Right lobe of liver (tissue), 6 donors: ENCODE measurements around the gene RAP1GAP. TPM values are rescaled to one million over a fixed set of nuclear protein-coding genes. Genes with fewer than 3 reads are reported as not detected.
"Not testable (repeated sequence)": the region's sequence is repeated elsewhere in the genome, so short reads cannot be mapped to it uniquely, and the experiment has no call there.

ENCODE experiments used
- ATAC-seq, 4 donors: fragments of 200-7000 bp; cut with Tn5 transposase; one replicate each; pipeline ENCODE4 v1.9.1; 2020; ENCODE audit warnings: mild to moderate bottlenecking in 4 of 4, moderate library complexity in 4 of 4
- DNase-seq, 3 donors: peaks; one replicate each; pipeline ENCODE4 v3.0.0-alpha.2; 2020
- H3K27ac ChIP-seq, 3 donors: fragments of 200-600 bp; one replicate each; pipeline ENCODE4 v1.8.0; 2022
- H3K27me3 ChIP-seq, 2 donors: fragments of 200-600 bp; one replicate each; pipeline ENCODE4 v1.8.0; 2022
- H3K36me3 ChIP-seq, 4 donors: fragments of 200-600 bp; sonication (generic) in 1 of 4; one replicate each; pipeline versions ENCODE4 v1.5.1 to v1.8.0; 2017 to 2022; ENCODE audit warnings: control low read depth in 1 of 4
- H3K4me1 ChIP-seq, 4 donors: fragments of 200-600 bp; sonication (generic) in 1 of 4; one replicate each; pipeline versions ENCODE4 v1.5.1 to v1.8.0; 2017 to 2022; ENCODE audit warnings: control low read depth in 1 of 4
- H3K4me3 ChIP-seq, 3 donors: fragments of 200-600 bp; one replicate each; pipeline ENCODE4 v1.8.0; 2022
- H3K9me3 ChIP-seq, 4 donors: fragments of 200-600 bp; sonication (generic) in 1 of 4; one replicate each; pipeline versions ENCODE4 v1.5.1 to v1.8.0; 2017 to 2022; ENCODE audit warnings: control low read depth in 1 of 4
- POLR2A ChIP-seq: fragments of 450-650 bp; IDR thresholded peaks from one replicate; pipeline ENCODE4 v1.6.1; 2017; ENCODE audit warnings: antibody characterized with exemption, mild to moderate bottlenecking
- WGBS: methylation state at CpG from one replicate; pipeline ENCODE4 v1.1.6; 2018; ENCODE audit warnings: low coverage, low lambda C conversion rate; ENCODE audit not compliant: insufficient coverage; ENCODE audit errors: missing lambda C conversion rate; 5-methylcytosine and 5-hydroxymethylcytosine counted together
- intact Hi-C, 2 donors: fragments of 100-400 bp; cut with DNase I; formaldehyde crosslinking; loops; one replicate each; pipeline versions ENCODE4 v1.11.2 to v1.14.1; 2022
- total RNA-seq, 6 experiments: library from RNA; depleted of rRNA in 2 of 6; stranded (reverse); fragments of >200 nt in 2 of 6; fragmentation: NEBNext Ultra II Directional in 3 of 6; extraction: Animal tissue kit (Norgen Biotek cat#: 25700) in 3 of 6; gene quantifications; one replicate each; pipeline versions ENCODE4 v1.1.0 to v1.2.4, GENCODE V29; 2016 to 2023
- TF ChIP-seq, protein P1 (sequence below), 4 donors: fragments of 200-600 bp in 3 of 4; fragments of 450-650 bp in 1 of 4; IDR thresholded peaks; one replicate each; pipeline versions ENCODE4 v1.5.1 to v1.8.0; 2016 to 2022; ENCODE audit warnings: antibody characterized with exemption in 4 of 4, mild to moderate bottlenecking in 2 of 4
- donor health status: DM: no; HTN: yes; CAD: no.
- donor health status: DM: no; HTN: no; CAD: no.
- donor health status: DM: no; HTN: no; CAD: no.
- donor health status: DM: no; HTN: yes; CAD: no.
- donor health status: DM: no; HTN: yes; CAD: no.

The RAP1GAP gene
- total RNA-seq, 6 experiments from 2014 or later = 8.0 to 38.1 (median 22.2) TPM

- H3K4me1 ChIP-seq = peaks cover 0 to 21% (median 10%) of the 10 kb centered on the region in 4 donors
- intact Hi-C loops = no loop called here
- TF ChIP-seq, protein P1, sequence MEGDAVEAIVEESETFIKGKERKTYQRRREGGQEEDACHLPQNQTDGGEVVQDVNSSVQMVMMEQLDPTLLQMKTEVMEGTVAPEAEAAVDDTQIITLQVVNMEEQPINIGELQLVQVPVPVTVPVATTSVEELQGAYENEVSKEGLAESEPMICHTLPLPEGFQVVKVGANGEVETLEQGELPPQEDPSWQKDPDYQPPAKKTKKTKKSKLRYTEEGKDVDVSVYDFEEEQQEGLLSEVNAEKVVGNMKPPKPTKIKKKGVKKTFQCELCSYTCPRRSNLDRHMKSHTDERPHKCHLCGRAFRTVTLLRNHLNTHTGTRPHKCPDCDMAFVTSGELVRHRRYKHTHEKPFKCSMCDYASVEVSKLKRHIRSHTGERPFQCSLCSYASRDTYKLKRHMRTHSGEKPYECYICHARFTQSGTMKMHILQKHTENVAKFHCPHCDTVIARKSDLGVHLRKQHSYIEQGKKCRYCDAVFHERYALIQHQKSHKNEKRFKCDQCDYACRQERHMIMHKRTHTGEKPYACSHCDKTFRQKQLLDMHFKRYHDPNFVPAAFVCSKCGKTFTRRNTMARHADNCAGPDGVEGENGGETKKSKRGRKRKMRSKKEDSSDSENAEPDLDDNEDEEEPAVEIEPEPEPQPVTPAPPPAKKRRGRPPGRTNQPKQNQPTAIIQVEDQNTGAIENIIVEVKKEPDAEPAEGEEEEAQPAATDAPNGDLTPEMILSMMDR (IDR thresholded peaks at IDR 0.05) = no peak
- no peak for TF ChIP-seq POLR2A
- no peak overlapping the region for H3K27ac ChIP-seq
- no peak for ATAC-seq
- no peaks in the 10 kb centered on the region for H3K27me3 ChIP-seq
- H3K4me3 ChIP-seq = no peak overlapping the region
- H3K36me3 ChIP-seq = peaks cover 0 to 13% (median 5%) of the 10 kb centered on the region in 4 donors
- no peak for DNase-seq
- 61% methylated on average over 3 of the region's 24 CpGs for WGBS
- H3K9me3 ChIP-seq = no peaks in the 10 kb centered on the region
Observed at GRCh38 chr1:21567241-21568005, 101.7 kb downstream of the RAP1GAP start.

DNA sequence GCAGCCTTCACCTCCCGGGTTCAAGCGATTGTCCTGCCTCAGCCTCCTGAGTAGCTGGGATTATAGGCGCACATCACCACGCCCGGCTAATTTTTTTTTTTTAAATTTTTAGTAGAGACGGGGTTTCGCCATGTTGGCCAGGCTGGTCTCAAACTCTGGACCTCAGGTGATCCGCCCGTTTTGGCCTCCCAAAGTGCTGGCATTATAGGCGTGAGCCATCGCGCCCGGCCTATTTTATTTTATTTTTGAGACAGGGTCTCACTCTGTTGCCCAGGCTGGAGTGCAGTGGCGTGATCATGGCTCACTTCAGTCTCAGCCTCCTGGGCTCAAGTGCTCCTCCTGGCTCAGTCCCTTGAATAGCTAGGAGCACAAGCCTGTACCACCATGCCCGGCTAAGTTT is 102.8 kb downstream of the RAP1GAP start:
- H3K4me3 ChIP-seq, H3K27ac ChIP-seq, intact Hi-C loops, DNase-seq, H3K9me3 ChIP-seq, ATAC-seq, H3K27me3 ChIP-seq: not testable (repeated sequence)
- Histone ChIP-seq H3K36me3 (peaks cover 0 to 18% (median 5%) of the 10 kb centered on the region in 4 donors), H3K4me1 (peaks cover 0 to 21% (median 10%) of the 10 kb centered on the region in 4 donors)
- WGBS = 98% methylated on average over 7 of the region's 15 CpGs

GRCh38 chr1:21565285-21565684 is 103.9 kb downstream of the RAP1GAP start:
- intact Hi-C loops = no loop called here
- H3K4me3 ChIP-seq = no peak overlapping the region
- H3K27ac ChIP-seq = no peak overlapping the region
- 68% methylated on average over 6 of the region's 8 CpGs for WGBS
- ATAC-seq = no peak
- no peak for DNase-seq
- TF ChIP-seq POLR2A = no peak
- TF ChIP-seq, protein P1 (IDR thresholded peaks at IDR 0.05) = no peak
- peaks cover 0 to 17% (median 8%) of the 10 kb centered on the region in 4 donors for H3K4me1 ChIP-seq
- peaks cover 0 to 18% (median 5%) of the 10 kb centered on the region in 4 donors for H3K36me3 ChIP-seq
- H3K9me3 ChIP-seq = no peaks in the 10 kb centered on the region
- no peaks in the 10 kb centered on the region for H3K27me3 ChIP-seq

DNA sequence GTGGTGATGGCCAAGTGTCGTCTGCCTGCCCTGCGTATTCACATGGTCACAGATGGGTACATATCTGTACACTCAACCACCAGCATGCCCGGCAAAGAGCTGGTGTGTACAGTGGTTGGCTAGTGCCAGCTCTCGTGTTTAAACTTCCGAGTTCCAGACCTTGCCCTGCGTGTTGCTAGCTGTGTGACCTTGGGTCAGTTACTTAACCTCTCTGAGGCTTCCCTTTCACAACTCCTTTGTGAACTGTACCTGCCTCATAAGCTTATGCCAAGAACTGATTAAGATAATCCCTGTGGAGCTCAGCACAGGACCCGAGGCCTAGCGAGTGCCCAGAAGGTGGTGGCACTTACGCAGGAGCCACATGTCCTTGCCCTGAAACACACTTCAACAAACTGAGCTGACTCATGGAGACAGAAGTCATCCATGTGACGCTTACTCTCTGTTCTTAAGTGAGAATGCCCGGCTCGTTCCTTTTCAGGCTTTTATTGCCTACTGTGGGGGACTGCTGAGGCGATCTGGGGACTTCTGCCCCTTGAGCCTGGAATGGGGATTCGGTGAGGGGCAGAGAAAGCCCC is 104.5 kb downstream of the RAP1GAP start:
- H3K9me3 ChIP-seq = no peaks in the 10 kb centered on the region
- TF ChIP-seq, protein P1 (IDR thresholded peaks at IDR 0.05) = no peak
- no peak for TF ChIP-seq POLR2A
- intact Hi-C loops = no loop called here
- H3K27me3 ChIP-seq = no peaks in the 10 kb centered on the region
- no peak overlapping the region for H3K4me3 ChIP-seq
- DNase-seq (no peak), ATAC-seq (peak in 3 of 4 donors; percentile 11 to 56 (median 49))
- H3K27ac ChIP-seq = no peak overlapping the region
- H3K4me1 ChIP-seq = peaks cover 0 to 10% (median 5%) of the 10 kb centered on the region in 4 donors
- WGBS = 53% methylated on average over 3 of the region's 14 CpGs
- H3K36me3 ChIP-seq = peaks cover 0 to 18% (median 5%) of the 10 kb centered on the region in 4 donors

GRCh38 chr1:21563971-21564370 is 105.2 kb downstream of the RAP1GAP start:
- ATAC-seq = peak in 1 of 4 donors; percentile 8
- Histone ChIP-seq H3K27me3 (no peaks in the 10 kb centered on the region), H3K4me1 (peaks cover 0 to 8% (median 1%) of the 10 kb centered on the region in 4 donors), H3K4me3 (no peak overlapping the region), H3K9me3 (no peaks in the 10 kb centered on the region), H3K27ac (no peak overlapping the region), H3K36me3 (peaks cover 0 to 18% (median 5%) of the 10 kb centered on the region in 4 donors)
- no peak for TF ChIP-seq POLR2A
- no peak for DNase-seq
- WGBS = 100% methylated on average over 1 of the region's 17 CpGs
- intact Hi-C loops = no loop called here
